ENCODE measurements around the gene DAZAP2. TPM values are rescaled to one million over a fixed set of nuclear protein-coding genes. Genes with fewer than 3 reads are reported as not detected.

The DAZAP2 gene
- total RNA-seq, result 136 TPM
- long read RNA-seq, transcript DAZAP2-201 (4 exons, 2,598 nt), result major isoform, 78 of 88 reads
- long read RNA-seq, partial matches to known transcripts, result 1 of 88 reads
- long read RNA-seq, other reads (novel, unspliced or antisense), result 4 of 88 reads

- peak; percentile 97 for DNase-seq (ENCODE audit: missing footprints)
- intact Hi-C loops (cut with DNase I), result loop anchor here (1.0 to 10.0 kb wide), 4 partner anchors 19 to 194 kb away; partner anchors contain the start of genes CSRNP2, LETMD1 and TFCP2
- ATAC-seq, result peak; percentile 99
Observed at GRCh38 chr12:51238510-51239334, at the start of gene DAZAP2. Gene DAZAP2, plus strand, starts transcription at chr12:51238826. Its CDS starts 82 bp downstream, at chr12:51238908.

GRCh38 chr12:51189790-51190355, 48.8 kb upstream of the DAZAP2 start:
- intact Hi-C loops (cut with DNase I), result no loop called here
- no peak for ATAC-seq

GRCh38 chr12:51190820-51191219, 47.8 kb upstream of the DAZAP2 start:
- ATAC-seq (no peak), DNase-seq (ENCODE audit: missing footprints) (no peak)
- intact Hi-C loops (cut with DNase I), result no loop called here

More at GRCh38 chr12:51189790-51190355, 48.8 kb upstream of the DAZAP2 start:
- no peak for DNase-seq (ENCODE audit: missing footprints)

GRCh38 chr12:51191516-51192283, 46.9 kb upstream of the DAZAP2 start:
- no peak for DNase-seq (ENCODE audit: missing footprints)
- no peak for ATAC-seq
- intact Hi-C loops (cut with DNase I), result no loop called here

DNA sequence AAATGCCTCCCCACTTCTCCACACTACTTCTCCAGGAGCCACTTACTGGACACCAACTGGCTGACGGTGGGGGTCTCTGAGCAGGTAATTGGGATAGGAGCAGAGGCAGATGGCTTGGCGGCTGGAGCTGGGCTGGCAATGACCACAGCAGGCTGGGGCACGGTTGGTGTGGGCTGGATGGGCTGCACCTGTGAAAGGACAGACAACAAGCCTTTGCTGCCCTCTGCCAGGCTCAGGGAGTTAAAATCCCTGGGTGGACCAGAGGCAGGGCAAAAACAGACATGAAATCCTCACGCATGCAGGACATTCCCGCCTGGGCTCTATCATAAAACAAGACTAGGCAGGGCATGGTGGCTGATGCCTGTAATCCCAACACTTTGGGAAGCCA, 46.3 kb upstream of the DAZAP2 start:
- DNase-seq (ENCODE audit: missing footprints) (no peak), ATAC-seq (no peak)
- intact Hi-C loops (cut with DNase I), result no loop called here

- intact Hi-C loops (cut with DNase I), result no loop called here
- no peak for ATAC-seq
- DNase-seq (ENCODE audit: missing footprints), result no peak
Observed at GRCh38 chr12:51195841-51196240, 42.8 kb upstream of the DAZAP2 start.

GRCh38 chr12:51196547-51196946, 42.1 kb upstream of the DAZAP2 start:
- intact Hi-C loops (cut with DNase I), result no loop called here
- DNase-seq (ENCODE audit: missing footprints) (no peak), ATAC-seq (no peak)

DNA sequence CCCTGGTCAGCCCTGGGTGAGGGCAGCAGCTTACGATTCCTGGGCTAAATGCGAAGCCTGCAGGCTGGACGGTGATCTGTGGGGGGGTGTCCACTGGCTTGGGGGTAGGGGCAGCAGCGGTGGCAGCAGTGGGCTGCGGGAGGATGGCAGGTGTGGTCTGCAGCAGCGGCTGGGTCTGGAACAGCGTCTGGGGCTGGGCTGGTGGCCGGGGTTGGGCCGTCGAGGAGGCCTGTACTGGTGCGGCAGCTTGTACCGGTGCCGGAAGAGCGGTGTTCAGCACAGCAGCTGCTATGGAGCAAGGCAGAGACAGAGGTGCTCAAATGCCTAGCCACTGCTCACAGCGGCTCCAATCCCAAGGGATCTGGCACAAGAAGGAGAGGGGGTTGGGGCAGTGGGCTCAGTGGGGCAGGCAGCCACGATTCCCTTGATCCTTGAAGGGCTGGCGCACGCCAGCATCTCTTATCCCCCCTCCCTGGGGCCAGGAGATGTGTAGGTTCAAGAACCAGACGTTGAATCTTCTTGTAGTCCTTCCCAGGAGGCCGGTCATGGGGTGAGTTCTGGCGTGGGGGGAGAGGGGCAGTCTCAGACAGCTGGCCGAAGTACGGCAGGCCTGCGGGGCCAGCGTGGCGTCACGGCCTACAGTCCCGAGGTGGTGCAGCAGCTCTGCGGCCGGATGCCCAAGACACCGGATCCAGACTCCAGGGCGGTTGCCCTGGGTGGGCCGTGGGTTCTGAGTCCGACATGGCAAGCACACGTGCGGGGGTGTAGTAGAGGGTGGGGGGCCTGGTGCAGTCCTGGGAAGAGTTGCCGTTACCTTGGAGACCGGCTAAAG, 40.7 kb upstream of the DAZAP2 start:
- intact Hi-C loops (cut with DNase I), result no loop called here
- peak; percentile 5 for ATAC-seq
- DNase-seq (ENCODE audit: missing footprints), result no peak

DNA sequence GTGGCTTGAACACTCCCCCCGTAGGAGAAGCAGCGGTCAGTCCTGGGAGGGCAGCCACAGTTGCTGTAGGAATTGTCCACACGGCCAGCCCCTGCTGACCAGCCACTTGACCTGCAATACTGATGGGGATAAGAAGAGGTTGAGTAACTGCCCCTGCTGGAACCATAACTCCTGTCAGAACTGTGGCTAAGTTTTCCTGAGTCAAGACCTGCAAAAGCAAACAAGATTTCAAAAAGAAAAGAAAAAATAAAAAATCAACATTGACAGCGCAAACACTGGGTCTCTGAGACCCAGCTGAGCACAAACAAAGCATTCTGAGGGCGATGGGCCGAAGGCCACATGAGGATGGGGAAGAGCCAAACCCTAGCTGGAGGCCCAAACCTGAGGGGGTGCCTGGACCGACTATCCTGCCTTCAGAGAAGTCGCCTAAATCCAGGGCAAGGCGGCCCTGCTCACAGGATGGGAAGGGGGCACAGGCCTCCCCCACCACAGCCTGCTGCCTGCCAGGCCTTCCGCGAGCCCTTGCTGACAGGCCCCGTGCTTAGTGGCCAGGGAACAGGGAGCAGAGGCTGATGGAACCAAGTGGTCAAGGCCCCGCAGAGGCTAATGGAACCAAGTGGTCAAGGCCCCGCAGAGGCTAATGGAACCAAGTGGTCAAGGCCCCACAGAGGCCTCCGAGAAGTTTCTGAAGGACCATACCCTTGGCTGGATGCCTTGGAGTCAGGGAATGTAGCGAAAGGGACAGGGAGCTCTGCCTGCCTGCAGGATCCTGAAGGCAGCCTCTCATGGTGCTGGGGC, 39.9 kb upstream of the DAZAP2 start:
- DNase-seq (ENCODE audit: missing footprints), result no peak
- intact Hi-C loops (cut with DNase I), result no loop called here
- no peak for ATAC-seq

GRCh38 chr12:51199366-51199945, 39.2 kb upstream of the DAZAP2 start:
- ATAC-seq (no peak), DNase-seq (ENCODE audit: missing footprints) (no peak)
- intact Hi-C loops (cut with DNase I), result no loop called here

GRCh38 chr12:51200156-51200555, 38.5 kb upstream of the DAZAP2 start:
- DNase-seq (ENCODE audit: missing footprints) (no peak), ATAC-seq (no peak)
- intact Hi-C loops (cut with DNase I), result no loop called here

- no peak for DNase-seq (ENCODE audit: missing footprints)
- intact Hi-C loops (cut with DNase I), result no loop called here
Observed at GRCh38 chr12:51200806-51201205, 37.8 kb upstream of the DAZAP2 start.

GRCh38 chr12:51202718-51203117, 35.9 kb upstream of the DAZAP2 start:
- ATAC-seq (no peak), DNase-seq (ENCODE audit: missing footprints) (no peak)
- intact Hi-C loops (cut with DNase I), result no loop called here

More at GRCh38 chr12:51200806-51201205, 37.8 kb upstream of the DAZAP2 start:
- ATAC-seq, result no peak

- no peak for DNase-seq (ENCODE audit: missing footprints)
- intact Hi-C loops (cut with DNase I), result no loop called here
Observed at GRCh38 chr12:51205350-51205749, 33.3 kb upstream of the DAZAP2 start.

DNA sequence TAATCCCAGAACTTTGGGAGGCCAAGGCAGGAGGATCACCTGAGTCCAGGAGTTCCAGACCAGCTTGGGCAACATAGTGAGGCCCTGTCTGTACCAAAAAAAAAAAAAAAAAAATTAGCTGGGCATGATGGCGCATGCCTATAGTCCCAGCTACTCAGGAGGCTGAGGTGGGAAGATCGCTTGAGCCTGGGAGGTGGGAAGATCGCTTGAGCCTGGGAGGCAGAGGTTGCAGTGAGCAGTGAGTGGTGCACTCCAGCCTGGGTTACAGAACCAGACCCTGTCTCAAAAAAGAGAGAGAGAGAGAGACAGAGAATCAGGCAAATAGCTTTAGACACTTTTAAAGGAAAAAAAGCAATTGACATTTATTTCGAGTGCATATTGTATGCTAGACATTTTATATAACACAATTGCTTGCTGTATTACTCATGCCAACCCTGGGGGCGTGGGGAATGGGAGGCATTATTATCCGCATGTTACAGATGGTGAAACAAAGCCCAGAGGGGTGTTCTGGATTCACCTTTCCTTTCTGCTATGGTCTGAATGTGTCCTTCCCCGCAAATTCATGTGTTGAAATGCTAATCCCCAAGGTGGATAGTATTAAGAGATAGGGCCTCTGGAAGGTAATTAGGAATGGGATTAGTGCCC, 30.5 kb upstream of the DAZAP2 start:
- ATAC-seq, result no peak
- intact Hi-C loops (cut with DNase I), result no loop called here

More at GRCh38 chr12:51205350-51205749, 33.3 kb upstream of the DAZAP2 start:
- no peak for ATAC-seq

DNA sequence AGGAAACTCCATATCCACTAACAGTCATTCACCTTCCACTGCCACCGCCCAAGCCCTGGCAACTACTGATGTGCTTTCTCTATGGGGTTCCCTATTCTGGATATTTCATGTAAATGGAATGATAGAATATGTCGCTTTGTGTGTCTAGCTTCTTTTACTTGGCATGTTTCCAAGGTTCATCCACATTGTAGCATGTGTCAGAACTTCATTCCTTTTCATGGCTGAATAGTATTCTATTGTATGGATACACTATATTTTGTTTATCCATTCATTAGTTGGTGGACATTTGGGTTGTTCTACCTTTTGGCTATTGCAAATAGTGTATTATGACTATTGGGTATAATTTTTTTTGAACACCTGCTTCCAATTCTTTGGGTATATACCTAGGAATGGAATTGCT, 29.4 kb upstream of the DAZAP2 start:
- ATAC-seq (no peak), DNase-seq (ENCODE audit: missing footprints) (no peak)
- intact Hi-C loops (cut with DNase I), result no loop called here

More for the DNA sequence above, 30.5 kb upstream of the DAZAP2 start:
- no peak for DNase-seq (ENCODE audit: missing footprints)
